ENCODE measurements around the gene ERMARD. TPM values are rescaled to one million over a fixed set of nuclear protein-coding genes. Genes with fewer than 3 reads are reported as not detected.

The ERMARD gene
- total and polyA plus RNA-seq, 8 donors, result 16.8 to 56.1 (median 44.9) TPM

- Histone ChIP-seq H3K4me1 (no peaks in the 10 kb centered on the region), H3K27ac (no peak overlapping the region), H3K4me3 (no peak overlapping the region), H3K9me3 (no peaks in the 10 kb centered on the region), H3K36me3 (peaks cover 0 to 30% of the 10 kb centered on the region in 2 donors), H3K27me3 (no peaks in the 10 kb centered on the region)
- ATAC-seq, result no peak
- intact Hi-C loops (cut with DNase I), result loop anchor here in 1 of 2 donors (10.0 kb wide), 1 partner anchor 741 kb away; no protein-coding TSS in a partner anchor
- DNase-seq, result no peak
- no peak for TF ChIP-seq CTCF (IDR thresholded peaks at IDR 0.05)
These were observed 32.0 kb downstream of the ERMARD start for GRCh38 chr6:169783401-169783800.

DNA sequence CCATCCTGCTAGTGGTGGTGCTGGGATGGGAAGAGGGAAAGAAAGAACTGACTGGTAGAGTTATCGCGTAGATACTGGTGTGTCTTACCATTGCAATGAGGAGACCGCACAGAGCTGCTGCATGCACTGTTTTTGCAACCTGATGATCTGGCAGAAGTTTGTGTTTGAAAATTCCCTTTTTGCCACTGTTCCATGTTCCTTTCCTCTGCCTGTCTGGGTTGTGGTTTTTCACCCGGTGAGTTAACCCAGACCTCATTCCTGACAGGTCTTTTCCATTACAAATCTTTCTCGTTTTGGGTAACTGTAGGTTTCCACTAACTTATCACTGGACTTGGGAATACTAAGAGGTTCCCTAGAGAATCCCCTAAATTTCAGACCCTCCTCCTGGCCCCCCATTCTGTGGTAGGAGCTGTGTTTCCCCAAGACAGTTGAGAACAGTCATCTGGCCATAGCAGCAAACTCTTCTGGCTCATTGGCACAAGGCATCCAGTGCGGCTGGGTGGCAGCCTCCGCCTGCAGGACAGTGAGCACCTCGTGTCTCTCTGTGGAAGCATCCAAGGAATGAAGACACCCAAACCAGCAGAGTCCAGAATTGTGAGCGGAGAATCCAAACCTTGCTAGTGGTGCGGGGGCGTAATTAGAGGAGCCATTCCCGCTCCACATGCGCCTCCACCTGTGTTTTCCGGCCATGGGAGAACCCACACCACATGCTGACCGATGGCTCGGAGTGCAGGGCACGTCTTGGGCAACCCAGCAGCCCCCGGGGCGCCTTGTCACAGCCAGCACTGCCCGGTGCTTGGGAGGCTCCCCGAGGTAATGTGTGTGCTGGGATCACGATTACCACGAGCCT lies 32.8 kb downstream of the ERMARD start:
- Histone ChIP-seq H3K27me3 (peaks cover 0 to 6% of the 10 kb centered on the region in 2 donors), H3K27ac (no peak overlapping the region), H3K4me1 (no peaks in the 10 kb centered on the region), H3K4me3 (no peak overlapping the region), H3K9me3 (no peaks in the 10 kb centered on the region), H3K36me3 (peaks cover 0 to 25% of the 10 kb centered on the region in 2 donors)
- ATAC-seq (no peak), DNase-seq (no peak)
- intact Hi-C loops (cut with DNase I), result loop anchor here in 1 of 2 donors (10.0 kb wide), 1 partner anchor 741 kb away; no protein-coding TSS in a partner anchor
- no peak for TF ChIP-seq CTCF (IDR thresholded peaks at IDR 0.05)

DNA sequence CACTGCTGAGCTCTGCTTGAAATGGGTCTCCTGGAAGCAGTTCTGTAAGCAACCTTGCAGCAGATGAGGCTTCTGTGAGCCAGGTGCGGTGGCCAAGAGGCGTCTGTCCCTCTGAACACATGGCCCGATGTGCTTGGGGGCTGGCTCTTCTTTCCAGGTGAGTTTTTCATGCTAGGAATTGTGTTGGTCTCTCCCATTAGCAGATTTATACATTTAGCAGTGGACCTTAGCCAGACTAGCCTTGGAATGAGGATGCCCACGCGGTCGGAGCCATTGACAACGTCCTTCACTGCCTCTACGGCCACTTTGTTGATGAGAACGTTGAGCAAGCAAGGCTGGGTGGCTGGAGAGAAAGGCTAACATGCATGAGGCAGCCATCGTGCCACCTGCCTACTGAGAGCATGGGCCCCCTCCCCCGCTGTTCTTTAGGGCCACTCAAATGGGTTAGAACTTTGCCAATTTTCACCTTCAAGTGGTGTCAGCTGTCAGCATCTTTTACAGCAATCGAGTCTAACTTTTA lies 33.5 kb downstream of the ERMARD start:
- peaks cover 0 to 18% of the 10 kb centered on the region in 2 donors for H3K36me3 ChIP-seq
- TF ChIP-seq CTCF (IDR thresholded peaks at IDR 0.05), result no peak
- H3K27me3 ChIP-seq, result peaks cover 0 to 13% of the 10 kb centered on the region in 2 donors
- intact Hi-C loops (cut with DNase I), result loop anchor here in 1 of 2 donors (10.0 kb wide), 1 partner anchor 740 kb away; no protein-coding TSS in a partner anchor
- H3K4me3 ChIP-seq, result no peak overlapping the region
- DNase-seq, result no peak
- no peak for ATAC-seq
- H3K9me3 ChIP-seq, result no peaks in the 10 kb centered on the region
- H3K27ac ChIP-seq, result no peak overlapping the region
- H3K4me1 ChIP-seq, result peaks cover 2 to 6% of the 10 kb centered on the region in 2 donors

- Histone ChIP-seq H3K9me3 (no peaks in the 10 kb centered on the region), H3K4me3 (no peak overlapping the region), H3K27ac (no peak overlapping the region), H3K27me3 (peaks cover 0 to 19% of the 10 kb centered on the region in 2 donors), H3K4me1 (peaks cover 3 to 13% of the 10 kb centered on the region in 2 donors), H3K36me3 (peaks cover 0 to 11% of the 10 kb centered on the region in 2 donors)
- intact Hi-C loops (cut with DNase I), result loop anchor here in 1 of 2 donors (10.0 kb wide), 1 partner anchor 739 kb away; no protein-coding TSS in a partner anchor
- no peak for ATAC-seq
- TF ChIP-seq CTCF (IDR thresholded peaks at IDR 0.05), result no peak
- no peak for DNase-seq
These were observed 34.1 kb downstream of the ERMARD start for GRCh38 chr6:169785566-169785965.

DNA sequence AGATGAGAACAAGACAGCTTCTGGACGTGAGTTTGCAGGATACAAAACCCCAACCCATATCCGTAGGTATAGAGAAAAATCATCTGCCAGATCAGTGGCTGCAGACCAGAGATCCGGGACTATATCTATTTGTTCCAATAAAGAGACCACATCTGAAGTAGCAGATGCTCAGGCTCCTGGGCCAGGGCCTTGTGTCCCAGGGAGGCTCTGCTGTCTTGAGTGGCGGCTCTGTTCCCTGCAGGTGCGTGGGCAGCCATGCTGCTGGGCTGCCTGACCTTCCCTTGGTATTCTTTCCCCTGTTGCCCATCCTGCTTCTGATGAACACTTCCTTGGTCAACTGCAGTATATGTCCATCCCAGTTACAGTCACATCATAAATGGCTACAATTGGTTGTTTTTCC lies 34.9 kb downstream of the ERMARD start:
- Histone ChIP-seq H3K9me3 (no peaks in the 10 kb centered on the region), H3K4me1 (peaks cover 3 to 17% of the 10 kb centered on the region in 2 donors), H3K4me3 (no peak overlapping the region), H3K27me3 (peaks cover 0 to 23% of the 10 kb centered on the region in 2 donors), H3K27ac (no peak overlapping the region), H3K36me3 (peaks cover 0 to 8% of the 10 kb centered on the region in 2 donors)
- intact Hi-C loops (cut with DNase I), result loop anchor here in 1 of 2 donors (10.0 kb wide), 1 partner anchor 738 kb away; no protein-coding TSS in a partner anchor
- ATAC-seq, result no peak
- DNase-seq, result no peak
- no peak for TF ChIP-seq CTCF (IDR thresholded peaks at IDR 0.05)
